Measurements from ENCODE around the gene NTSR2.

The NTSR2 gene

DNA sequence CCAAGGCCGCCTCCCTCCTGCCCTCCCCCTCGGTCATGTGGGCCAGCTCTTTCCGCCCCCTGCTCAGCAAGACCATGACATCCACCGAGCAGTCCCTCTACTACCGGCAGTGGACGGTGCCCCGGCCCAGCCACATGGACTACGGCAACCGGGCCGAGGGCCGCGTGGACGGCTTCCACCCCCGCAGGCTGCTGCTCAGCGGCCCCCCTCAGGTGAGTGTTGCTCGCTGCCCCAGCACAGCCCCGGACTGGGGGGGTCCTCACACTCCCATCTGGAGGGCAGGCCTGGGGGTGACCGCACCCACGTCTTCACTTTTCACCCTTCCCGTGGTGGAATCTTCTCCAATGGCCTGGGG is 51.3 kb downstream of the NTSR2 start:
- DNase-seq: no peak

DNA sequence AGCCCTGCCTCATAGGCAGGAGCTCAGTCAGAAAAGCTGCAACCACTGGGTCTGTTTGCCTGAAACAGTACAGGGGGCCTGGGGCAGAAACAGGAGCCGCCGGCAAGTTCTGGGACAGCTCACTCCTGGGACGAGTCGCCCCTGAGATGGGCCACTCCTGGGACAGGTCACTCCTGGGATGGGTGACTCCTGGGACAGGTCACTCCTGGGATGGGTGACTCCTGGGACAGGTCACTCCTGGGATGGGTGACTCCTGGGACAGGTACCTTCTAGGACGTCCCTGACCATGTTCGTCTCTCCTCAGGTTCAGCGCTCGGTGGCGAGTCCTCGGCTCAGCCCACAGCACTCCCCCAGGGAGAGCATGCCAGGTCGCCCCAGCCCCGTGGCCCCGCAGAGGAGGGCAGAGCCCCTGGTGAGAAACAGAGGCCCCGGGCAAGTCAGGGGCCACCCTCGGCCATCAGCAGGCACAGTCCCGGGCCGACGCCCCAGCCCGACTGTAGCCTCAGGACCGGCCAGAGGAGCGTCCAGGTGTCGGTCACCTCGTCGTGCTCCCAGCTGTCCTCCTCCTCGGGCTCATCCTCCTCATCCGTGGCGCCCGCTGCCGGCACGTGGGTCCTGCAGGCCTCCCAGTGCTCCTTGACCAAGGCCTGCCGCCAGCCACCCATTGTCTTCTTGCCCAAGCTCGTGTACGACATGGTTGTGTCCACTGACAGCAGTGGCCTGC is 51.8 kb downstream of the NTSR2 start:
- no peak for DNase-seq

DNA sequence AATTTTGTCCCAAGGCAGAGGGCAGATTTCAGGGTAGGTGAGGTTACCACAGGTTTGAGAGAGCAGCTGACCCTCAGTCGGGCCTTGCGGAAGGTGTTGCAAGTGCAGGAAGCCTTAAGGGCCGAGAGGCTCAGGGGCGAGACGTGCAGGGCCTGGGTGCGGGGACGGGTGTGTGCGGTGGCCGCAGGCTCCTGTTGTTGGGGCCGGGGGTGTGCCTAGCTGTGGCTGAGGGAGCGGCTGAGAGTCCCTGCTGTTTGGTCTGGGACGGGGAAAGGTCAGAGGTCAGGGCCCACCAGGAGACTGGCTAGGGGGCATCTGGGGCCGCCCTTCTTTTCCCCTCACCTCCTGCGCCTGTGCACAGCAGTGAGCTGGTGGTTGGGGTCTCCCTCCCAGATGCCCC is 52.5 kb downstream of the NTSR2 start:
- DNase-seq: no peak

DNA sequence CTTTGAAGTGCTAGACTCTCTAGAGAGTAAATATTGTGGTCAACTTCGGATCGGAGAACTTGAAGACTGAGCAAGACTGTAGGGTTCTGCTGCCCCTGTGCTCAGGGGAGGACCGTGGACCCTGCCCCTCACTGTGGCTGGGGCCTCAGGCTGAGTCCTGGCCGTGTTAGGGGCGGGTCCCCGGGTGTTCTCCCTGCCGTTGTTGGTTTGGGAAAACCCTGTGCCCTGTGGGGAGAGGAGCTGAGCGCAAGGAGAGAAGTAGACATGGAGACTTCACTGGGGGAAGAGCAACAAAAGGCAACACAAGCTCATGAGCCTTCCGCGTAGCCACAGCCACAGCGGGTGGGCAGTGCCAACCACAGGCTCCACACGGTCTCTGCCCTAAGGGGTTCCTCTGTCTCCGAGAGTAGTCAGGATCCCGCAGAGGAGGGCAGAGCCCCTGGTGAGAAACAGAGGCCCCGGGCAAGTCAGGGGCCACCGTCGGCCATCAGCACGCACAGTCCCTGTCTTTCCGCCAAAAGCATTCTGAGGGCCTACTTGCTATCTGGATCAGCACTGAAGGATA is 53.1 kb downstream of the NTSR2 start:
- DNase-seq: no peak

DNA sequence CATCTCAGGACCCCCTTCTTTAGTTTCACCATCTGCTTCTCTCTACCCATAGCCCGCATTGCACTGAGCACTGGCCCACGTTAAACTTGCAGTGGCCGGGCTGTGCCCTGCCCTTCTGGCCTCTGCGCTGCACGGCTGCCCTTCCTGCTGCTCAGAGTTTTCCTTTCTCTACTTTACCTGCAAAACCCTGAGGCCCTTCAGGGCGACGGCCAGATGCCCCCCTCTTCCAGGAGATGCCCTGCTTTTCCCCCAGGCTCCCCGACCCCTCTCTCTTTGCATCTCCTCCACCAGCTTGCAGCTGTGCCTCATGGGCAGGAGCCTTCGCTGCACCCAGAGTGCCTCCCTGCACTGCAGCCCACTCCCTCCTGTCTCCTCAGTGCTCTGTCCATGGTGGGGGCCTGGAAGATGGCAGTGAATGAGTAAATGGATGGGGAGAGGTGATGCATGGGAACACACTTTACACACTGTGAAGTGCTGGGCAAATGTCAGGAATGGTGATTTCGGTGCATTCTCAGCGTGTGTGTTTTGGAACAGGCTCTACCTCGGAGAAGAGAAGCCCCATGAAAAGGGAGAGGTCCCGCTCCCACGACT is 53.8 kb downstream of the NTSR2 start:
- no peak for DNase-seq

DNA sequence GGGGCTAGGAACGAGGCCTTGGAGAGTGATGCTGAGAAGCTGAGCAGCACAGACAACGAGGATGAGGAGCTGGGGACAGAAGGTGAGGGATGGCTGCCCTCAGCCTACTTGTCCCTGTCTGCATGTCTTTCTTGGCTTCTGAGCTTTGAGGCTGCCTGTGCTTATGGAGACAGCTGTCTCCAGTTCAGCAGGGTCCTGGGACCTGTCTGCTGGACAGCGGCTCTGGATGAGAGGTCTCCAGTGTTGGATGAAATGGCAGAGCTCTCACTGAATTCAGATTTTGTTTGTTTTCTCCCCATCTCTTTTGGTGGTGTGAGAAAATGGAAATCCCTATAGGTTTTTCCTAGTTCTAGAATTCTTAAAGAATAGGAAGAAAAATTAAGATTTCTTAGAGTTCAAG is 54.8 kb downstream of the NTSR2 start:
- DNase-seq: no peak

DNA sequence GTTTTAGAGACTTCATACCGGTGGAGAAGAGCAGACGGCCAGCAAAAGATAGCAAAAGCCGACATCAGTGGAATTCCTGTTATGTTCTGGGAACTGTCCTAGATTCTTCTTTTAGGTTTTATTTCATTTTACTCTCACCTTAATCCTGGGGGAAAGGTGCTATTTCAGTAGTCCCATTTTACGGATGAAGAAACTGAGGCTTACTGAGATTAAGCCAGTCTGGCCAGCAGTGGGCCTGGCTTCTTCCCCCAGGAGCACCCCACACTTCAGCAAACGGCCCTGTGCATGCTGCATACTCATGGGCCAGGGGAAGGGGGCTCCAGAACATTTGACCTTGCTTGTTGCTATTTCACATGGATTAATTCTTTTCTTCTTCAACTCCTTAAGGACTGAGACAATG is 56.7 kb downstream of the NTSR2 start:
- DNase-seq: no peak

DNA sequence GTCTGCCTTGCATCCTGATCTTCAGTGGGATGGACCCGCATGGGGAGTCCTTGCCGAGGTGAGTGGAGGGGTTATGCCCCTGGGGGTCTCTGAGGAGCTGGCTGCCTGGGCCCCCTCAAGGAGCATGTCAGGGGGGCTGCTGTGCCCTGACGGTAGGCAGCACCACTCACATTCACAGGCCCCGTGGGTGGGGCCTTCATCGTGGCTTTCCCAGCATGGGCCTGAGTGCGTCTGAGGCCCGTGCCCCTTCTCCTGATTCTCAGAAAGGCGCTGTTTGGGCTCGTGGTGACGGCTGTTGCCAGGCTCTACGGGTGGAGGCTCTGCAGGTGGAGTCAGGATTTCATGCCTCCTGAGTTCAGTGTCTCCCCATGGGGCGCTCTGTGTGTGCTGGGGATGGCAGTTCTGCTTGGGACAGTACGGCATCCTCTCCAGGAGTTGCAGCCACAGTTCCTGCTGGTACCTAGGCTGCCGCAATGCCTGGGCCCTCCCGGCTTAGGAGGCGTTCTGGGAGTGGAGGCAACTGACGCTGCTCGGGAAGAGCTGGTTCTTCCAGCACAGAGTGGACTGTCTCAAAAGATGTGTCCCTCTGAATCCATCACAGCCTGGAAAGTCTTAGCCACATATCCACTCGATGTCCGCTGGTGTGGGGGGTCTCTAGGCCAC is 57.3 kb downstream of the NTSR2 start:
- DNase-seq: no peak

DNA sequence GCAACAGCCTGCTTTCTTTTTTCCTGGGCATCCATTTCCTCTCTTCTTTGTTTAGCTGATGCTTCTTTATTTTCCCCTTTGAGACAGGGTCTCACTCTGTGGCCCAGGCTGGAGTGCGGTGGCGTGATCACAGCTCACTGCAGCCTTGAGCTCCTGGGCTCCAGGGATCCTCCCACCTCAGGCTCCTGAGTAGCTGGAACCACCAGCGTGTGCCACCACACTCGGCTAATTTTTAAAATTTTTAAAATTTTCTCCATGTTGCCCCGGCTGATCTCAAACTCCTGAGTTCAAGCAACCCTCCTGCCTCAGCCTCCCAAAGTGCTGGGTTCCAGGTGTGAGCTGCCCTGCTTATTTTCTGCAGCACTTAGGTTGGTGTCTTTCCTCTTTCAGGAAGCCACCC is 58.7 kb downstream of the NTSR2 start:
- DNase-seq: no peak

DNA sequence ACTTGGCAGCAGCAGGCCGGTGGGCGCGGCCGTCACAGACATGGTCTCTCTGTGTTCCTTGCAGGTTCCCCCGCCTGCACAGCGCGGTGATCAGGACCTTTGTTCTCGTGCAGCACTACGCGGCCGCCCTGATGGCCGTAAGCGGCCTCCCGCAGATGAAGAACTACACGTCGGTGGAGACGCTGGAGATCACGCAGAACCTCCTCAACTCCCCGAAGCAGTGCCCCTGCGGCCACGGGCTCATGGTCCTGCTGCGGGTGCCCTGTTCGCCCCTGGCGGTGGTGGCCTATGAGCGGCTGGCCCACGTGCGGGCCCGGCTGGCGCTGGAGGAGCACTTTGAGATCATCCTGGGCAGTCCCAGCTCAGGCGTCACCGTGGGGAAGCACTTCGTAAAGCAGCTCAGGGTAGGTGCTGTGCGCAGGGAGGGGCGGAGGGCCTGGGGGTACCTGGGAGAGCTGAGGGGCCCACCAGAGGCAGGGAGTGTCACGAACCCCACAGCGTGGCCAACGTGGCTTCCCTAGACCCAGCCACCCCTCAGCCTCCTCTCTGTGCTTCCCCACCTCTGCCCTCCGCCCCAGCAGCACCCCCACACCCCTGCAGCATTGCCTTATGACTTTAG is 59.3 kb downstream of the NTSR2 start:
- no peak for DNase-seq

All from DMS153 (cell line).